Sigmoid colon (tissue), 4 donors: Measurements from ENCODE around the gene CT45A8.
"Not testable (repeated sequence)": the region's sequence is repeated elsewhere in the genome, so short reads cannot be mapped to it uniquely, and the experiment has no call there.

ENCODE experiments used
- CTCF ChIP-seq, 4 experiments: fragments of 450-650 bp in 3 of 4; fragments of 200-600 bp in 1 of 4; IDR thresholded peaks; one replicate each; pipeline ENCODE4 v1.5.1; 2016 to 2019; ENCODE audit warnings: antibody characterized with exemption in 4 of 4, mild to moderate bottlenecking in 3 of 4, moderate library complexity in 2 of 4
- EP300 ChIP-seq, 4 donors: sonication (generic); formaldehyde crosslinking; IDR thresholded peaks; one replicate each; pipeline ENCODE4 v1.6.1; 2017; ENCODE audit warnings: antibody characterized with exemption in 4 of 4
- POLR2A ChIP-seq, 2 donors: fragments of 450-650 bp; IDR thresholded peaks; one replicate each; pipeline ENCODE4 v1.6.1; 2016; ENCODE audit warnings: antibody characterized with exemption in 2 of 2, mild to moderate bottlenecking in 2 of 2, moderate library complexity in 2 of 2

- not testable (repeated sequence) for TF ChIP-seq POLR2A, EP300, CTCF (IDR thresholded peaks at IDR 0.05)
Measured at GRCh38 chrX:135854438-135854837, at the start of gene CT45A8.
